Ishikawa (cell line): ENCODE results near the gene SEC14L5.

Experiments
- CEBPB ChIP-seq: IDR thresholded peaks from 2 replicates; pipeline ENCODE4 v1.6.1; 2012
- EP300 ChIP-seq: IDR thresholded peaks from 2 replicates; pipeline ENCODE4 v1.6.1; 2012; ENCODE audit warnings: borderline replicate concordance
- FOXM1 ChIP-seq: IDR thresholded peaks from 2 replicates; pipeline ENCODE4 v1.6.1; 2012; ENCODE audit warnings: low read depth, borderline replicate concordance
- MAX ChIP-seq: IDR thresholded peaks from 2 replicates; pipeline ENCODE4 v1.6.1; 2012
- RAD21 ChIP-seq: IDR thresholded peaks from 2 replicates; pipeline ENCODE4 v1.6.1; 2012; ENCODE audit warnings: low read depth
- TAF1 ChIP-seq: IDR thresholded peaks from 2 replicates; pipeline ENCODE4 v1.6.1; 2012; ENCODE audit warnings: low read depth, mild to moderate bottlenecking
- TEAD4 ChIP-seq: IDR thresholded peaks from 2 replicates; pipeline ENCODE4 v1.6.1; 2012
- TF ChIP-seq, protein P1 (sequence below): IDR thresholded peaks from 2 replicates; pipeline ENCODE4 v1.6.1; 2012; ENCODE audit warnings: low read depth, mild to moderate bottlenecking

DNA sequence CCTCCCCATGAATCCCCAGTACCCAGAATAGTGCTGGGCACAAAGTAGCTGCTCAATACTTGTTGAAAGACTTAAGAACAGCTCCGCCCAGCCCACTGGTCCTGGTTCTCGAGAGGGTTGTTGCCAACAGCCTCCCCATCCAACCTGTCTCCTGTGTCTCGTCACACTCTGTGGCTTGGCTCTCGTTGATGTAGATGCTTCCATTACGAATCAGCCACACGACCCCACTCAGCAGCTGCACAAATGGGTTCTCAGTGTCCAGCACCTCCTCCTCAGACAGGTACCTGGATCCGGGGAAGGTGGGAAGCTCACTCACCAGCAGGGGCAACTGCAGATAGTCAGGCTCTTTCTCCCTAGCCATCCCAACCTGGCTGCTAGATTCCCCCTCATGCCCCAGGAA lies 73.5 kb downstream of the SEC14L5 start:
- TF ChIP-seq TEAD4 (no peak), MAX (no peak), FOXM1 (no peak), TAF1 (no peak), RAD21 (no peak), EP300 (no peak), CEBPB (no peak)
- TF ChIP-seq, protein P1, sequence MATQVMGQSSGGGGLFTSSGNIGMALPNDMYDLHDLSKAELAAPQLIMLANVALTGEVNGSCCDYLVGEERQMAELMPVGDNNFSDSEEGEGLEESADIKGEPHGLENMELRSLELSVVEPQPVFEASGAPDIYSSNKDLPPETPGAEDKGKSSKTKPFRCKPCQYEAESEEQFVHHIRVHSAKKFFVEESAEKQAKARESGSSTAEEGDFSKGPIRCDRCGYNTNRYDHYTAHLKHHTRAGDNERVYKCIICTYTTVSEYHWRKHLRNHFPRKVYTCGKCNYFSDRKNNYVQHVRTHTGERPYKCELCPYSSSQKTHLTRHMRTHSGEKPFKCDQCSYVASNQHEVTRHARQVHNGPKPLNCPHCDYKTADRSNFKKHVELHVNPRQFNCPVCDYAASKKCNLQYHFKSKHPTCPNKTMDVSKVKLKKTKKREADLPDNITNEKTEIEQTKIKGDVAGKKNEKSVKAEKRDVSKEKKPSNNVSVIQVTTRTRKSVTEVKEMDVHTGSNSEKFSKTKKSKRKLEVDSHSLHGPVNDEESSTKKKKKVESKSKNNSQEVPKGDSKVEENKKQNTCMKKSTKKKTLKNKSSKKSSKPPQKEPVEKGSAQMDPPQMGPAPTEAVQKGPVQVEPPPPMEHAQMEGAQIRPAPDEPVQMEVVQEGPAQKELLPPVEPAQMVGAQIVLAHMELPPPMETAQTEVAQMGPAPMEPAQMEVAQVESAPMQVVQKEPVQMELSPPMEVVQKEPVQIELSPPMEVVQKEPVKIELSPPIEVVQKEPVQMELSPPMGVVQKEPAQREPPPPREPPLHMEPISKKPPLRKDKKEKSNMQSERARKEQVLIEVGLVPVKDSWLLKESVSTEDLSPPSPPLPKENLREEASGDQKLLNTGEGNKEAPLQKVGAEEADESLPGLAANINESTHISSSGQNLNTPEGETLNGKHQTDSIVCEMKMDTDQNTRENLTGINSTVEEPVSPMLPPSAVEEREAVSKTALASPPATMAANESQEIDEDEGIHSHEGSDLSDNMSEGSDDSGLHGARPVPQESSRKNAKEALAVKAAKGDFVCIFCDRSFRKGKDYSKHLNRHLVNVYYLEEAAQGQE = no peak
